HEK293 (cell line): ENCODE measurements around the gene ZNF428.

ENCODE experiments used
- CTCF ChIP-seq: fragments of 450-650 bp; formaldehyde crosslinking; IDR thresholded peaks from 2 replicates; pipeline ENCODE4 v1.5.1; 2016; ENCODE audit warnings: missing biosample characterization, missing genetic modification characterization
- HOXD13 ChIP-seq: sonication (generic); formaldehyde crosslinking; IDR thresholded peaks from 2 replicates; pipeline ENCODE4 v1.8.0; 2022; ENCODE audit warnings: missing genetic modification reagents, borderline replicate concordance
- KLF8 ChIP-seq: fragments of 450-650 bp; formaldehyde crosslinking; IDR thresholded peaks from 2 replicates; pipeline ENCODE4 v1.5.1; 2016; ENCODE audit warnings: missing biosample characterization, missing genetic modification characterization
- PRDM10 ChIP-seq: fragments of 450-650 bp; formaldehyde crosslinking; IDR thresholded peaks from 2 replicates; pipeline ENCODE4 v1.5.1; 2016; ENCODE audit warnings: missing biosample characterization, missing genetic modification characterization
- ZBTB7A ChIP-seq: fragments of 450-650 bp; formaldehyde crosslinking; IDR thresholded peaks from 2 replicates; pipeline ENCODE4 v1.5.1; 2016; ENCODE audit warnings: low read depth, missing biosample characterization, missing genetic modification characterization
- ZBTB8A ChIP-seq: fragments of 450-650 bp; formaldehyde crosslinking; IDR thresholded peaks from 2 replicates; pipeline ENCODE4 v1.5.1; 2016; ENCODE audit warnings: missing biosample characterization, missing genetic modification characterization
- ZFP37 ChIP-seq: fragments of 450-650 bp; formaldehyde crosslinking; IDR thresholded peaks from 2 replicates; pipeline ENCODE4 v1.5.1; 2016; ENCODE audit warnings: missing biosample characterization, missing genetic modification characterization
- ZNF184 ChIP-seq: fragments of 450-650 bp; IDR thresholded peaks from 2 replicates; pipeline ENCODE4 v1.5.1; 2018; ENCODE audit warnings: missing biosample characterization, mild to moderate bottlenecking, missing genetic modification characterization
- ZNF2 ChIP-seq: fragments of 450-650 bp; formaldehyde crosslinking; IDR thresholded peaks from 2 replicates; pipeline ENCODE4 v1.5.1; 2016; ENCODE audit warnings: missing biosample characterization, missing genetic modification characterization
- ZNF221 ChIP-seq: fragments of 450-650 bp; formaldehyde crosslinking; IDR thresholded peaks from 2 replicates; pipeline ENCODE4 v1.5.1; 2017; ENCODE audit warnings: missing biosample characterization, missing genetic modification characterization, borderline replicate concordance
- ZNF24 ChIP-seq: fragments of 450-650 bp; formaldehyde crosslinking; IDR thresholded peaks from 2 replicates; pipeline ENCODE4 v1.5.1; 2016; ENCODE audit warnings: missing biosample characterization, missing genetic modification characterization
- ZNF292 ChIP-seq: fragments of 450-650 bp; formaldehyde crosslinking; IDR thresholded peaks from 2 replicates; pipeline ENCODE4 v1.5.1; 2016; ENCODE audit warnings: low read depth, missing biosample characterization, missing genetic modification characterization, borderline replicate concordance
- ZNF394 ChIP-seq: fragments of 450-650 bp; formaldehyde crosslinking; IDR thresholded peaks from 2 replicates; pipeline ENCODE4 v1.5.1; 2016; ENCODE audit warnings: missing biosample characterization, missing genetic modification characterization, mild to moderate bottlenecking, moderate library complexity, borderline replicate concordance
- ZNF416 ChIP-seq: fragments of 450-650 bp; formaldehyde crosslinking; IDR thresholded peaks from 2 replicates; pipeline ENCODE4 v1.5.1; 2016; ENCODE audit warnings: missing biosample characterization, missing genetic modification characterization
- ZNF48 ChIP-seq: fragments of 450-650 bp; formaldehyde crosslinking; IDR thresholded peaks from 2 replicates; pipeline ENCODE4 v1.5.1; 2016; ENCODE audit warnings: missing biosample characterization, missing genetic modification characterization
- ZNF558 ChIP-seq: fragments of 450-650 bp; formaldehyde crosslinking; IDR thresholded peaks from 2 replicates; pipeline ENCODE4 v1.5.1; 2016; ENCODE audit warnings: missing biosample characterization, missing genetic modification characterization
- ZNF571 ChIP-seq: fragments of 450-650 bp; formaldehyde crosslinking; IDR thresholded peaks from 2 replicates; pipeline ENCODE4 v1.5.0; 2017; ENCODE audit warnings: missing biosample characterization, missing genetic modification characterization
- ZNF585B ChIP-seq: fragments of 450-650 bp; formaldehyde crosslinking; IDR thresholded peaks from 2 replicates; pipeline ENCODE4 v1.5.1; 2016; ENCODE audit warnings: missing biosample characterization, missing genetic modification characterization
- ZNF791 ChIP-seq: fragments of 450-650 bp; formaldehyde crosslinking; IDR thresholded peaks from 2 replicates; pipeline ENCODE4 v1.5.1; 2016; ENCODE audit warnings: missing biosample characterization, missing genetic modification characterization
- ZSCAN4 ChIP-seq: fragments of 450-650 bp; formaldehyde crosslinking; IDR thresholded peaks from 2 replicates; pipeline ENCODE4 v1.5.1; 2017; ENCODE audit warnings: missing biosample characterization, missing genetic modification characterization
- TF ChIP-seq, protein P1 (sequence below): fragments of 450-650 bp; formaldehyde crosslinking; IDR thresholded peaks from 2 replicates; pipeline ENCODE4 v1.5.1; 2016; ENCODE audit warnings: missing biosample characterization, missing genetic modification characterization
- TF ChIP-seq, protein P2 (sequence below): fragments of 450-650 bp; formaldehyde crosslinking; IDR thresholded peaks from 2 replicates; pipeline ENCODE4 v1.5.1; 2016; ENCODE audit warnings: missing biosample characterization, missing genetic modification characterization
- TF ChIP-seq, protein P3 (sequence below): fragments of 450-650 bp; formaldehyde crosslinking; conservative IDR thresholded peaks from 2 replicates; pipeline ENCODE4 v1.5.1; 2016; ENCODE audit warnings: low read depth, missing biosample characterization, missing genetic modification characterization
- TF ChIP-seq, protein P4 (sequence below): fragments of 450-650 bp; formaldehyde crosslinking; IDR thresholded peaks from 2 replicates; pipeline ENCODE4 v1.5.1; 2017; ENCODE audit warnings: missing biosample characterization, mild to moderate bottlenecking, missing genetic modification characterization, moderate library complexity

Gene ZNF428

DNA sequence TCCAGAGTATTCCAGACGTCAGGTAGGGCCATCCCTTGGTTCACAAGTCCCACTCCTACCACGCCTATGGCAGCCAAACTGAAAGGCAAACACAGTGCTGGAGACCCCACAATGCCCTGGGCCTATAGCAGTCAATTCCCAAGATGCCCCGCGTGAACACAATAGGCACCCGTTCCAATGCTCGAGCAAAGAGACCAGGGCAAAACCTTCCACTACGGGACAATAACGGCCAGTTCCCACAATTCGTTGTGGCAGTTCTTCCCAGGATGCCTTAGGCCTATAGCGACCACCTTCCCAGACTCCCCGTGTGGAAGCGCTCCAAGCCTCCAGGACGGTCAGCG lies 538 bp downstream of the ZNF428 start (continued):
- TF ChIP-seq ZNF48 (tag by site-specific recombination), result no peak
- no peak; the same call in 1 of the 2 replicates for TF ChIP-seq CTCF (tag by site-specific recombination)
- peak; percentile 63; the same call in 1 of the 2 replicates for TF ChIP-seq ZSCAN4
- TF ChIP-seq ZNF558 (tag by site-specific recombination), result no peak
- 0 out of 2 replicates have a peak, but pooled peaks have one; percentile 88 for TF ChIP-seq ZNF24
- TF ChIP-seq KLF8 (tag by site-specific recombination), result no peak
- TF ChIP-seq ZNF292, result no peak
- TF ChIP-seq, protein P1, sequence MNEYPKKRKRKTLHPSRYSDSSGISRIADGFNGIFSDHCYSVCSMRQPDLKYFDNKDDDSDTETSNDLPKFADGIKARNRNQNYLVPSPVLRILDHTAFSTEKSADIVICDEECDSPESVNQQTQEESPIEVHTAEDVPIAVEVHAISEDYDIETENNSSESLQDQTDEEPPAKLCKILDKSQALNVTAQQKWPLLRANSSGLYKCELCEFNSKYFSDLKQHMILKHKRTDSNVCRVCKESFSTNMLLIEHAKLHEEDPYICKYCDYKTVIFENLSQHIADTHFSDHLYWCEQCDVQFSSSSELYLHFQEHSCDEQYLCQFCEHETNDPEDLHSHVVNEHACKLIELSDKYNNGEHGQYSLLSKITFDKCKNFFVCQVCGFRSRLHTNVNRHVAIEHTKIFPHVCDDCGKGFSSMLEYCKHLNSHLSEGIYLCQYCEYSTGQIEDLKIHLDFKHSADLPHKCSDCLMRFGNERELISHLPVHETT (tag by site-specific recombination), result no peak
- no peak for TF ChIP-seq ZBTB8A (tag by site-specific recombination)
- TF ChIP-seq, protein P2, sequence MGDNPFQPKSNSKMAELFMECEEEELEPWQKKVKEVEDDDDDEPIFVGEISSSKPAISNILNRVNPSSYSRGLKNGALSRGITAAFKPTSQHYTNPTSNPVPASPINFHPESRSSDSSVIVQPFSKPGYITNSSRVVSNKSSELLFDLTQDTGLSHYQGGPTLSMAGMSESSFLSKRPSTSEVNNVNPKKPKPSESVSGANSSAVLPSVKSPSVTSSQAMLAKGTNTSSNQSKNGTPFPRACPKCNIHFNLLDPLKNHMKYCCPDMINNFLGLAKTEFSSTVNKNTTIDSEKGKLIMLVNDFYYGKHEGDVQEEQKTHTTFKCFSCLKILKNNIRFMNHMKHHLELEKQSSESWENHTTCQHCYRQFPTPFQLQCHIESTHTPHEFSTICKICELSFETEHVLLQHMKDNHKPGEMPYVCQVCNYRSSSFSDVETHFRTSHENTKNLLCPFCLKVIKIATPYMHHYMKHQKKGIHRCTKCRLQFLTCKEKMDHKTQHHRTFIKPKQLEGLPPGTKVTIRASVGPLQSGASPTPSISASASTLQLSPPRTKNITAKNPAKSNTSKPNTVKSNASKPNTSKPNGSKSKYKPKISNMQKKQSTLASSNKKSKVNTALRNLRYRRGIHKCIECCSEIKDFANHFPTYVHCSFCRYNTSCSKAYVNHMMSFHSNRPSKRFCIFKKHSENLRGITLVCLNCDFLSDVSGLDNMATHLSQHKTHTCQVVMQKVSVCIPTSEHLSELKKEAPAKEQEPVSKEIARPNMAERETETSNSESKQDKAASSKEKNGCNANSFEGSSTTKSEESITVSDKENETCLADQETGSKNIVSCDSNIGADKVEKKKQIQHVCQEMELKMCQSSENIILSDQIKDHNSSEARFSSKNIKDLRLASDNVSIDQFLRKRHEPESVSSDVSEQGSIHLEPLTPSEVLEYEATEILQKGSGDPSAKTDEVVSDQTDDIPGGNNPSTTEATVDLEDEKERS (tag by site-specific recombination), result peak; percentile 87
- TF ChIP-seq ZNF394 (tag by site-specific recombination), result peak; percentile 53; the same call in 1 of the 2 replicates
- TF ChIP-seq ZNF184, result no peak
- TF ChIP-seq, protein P3, sequence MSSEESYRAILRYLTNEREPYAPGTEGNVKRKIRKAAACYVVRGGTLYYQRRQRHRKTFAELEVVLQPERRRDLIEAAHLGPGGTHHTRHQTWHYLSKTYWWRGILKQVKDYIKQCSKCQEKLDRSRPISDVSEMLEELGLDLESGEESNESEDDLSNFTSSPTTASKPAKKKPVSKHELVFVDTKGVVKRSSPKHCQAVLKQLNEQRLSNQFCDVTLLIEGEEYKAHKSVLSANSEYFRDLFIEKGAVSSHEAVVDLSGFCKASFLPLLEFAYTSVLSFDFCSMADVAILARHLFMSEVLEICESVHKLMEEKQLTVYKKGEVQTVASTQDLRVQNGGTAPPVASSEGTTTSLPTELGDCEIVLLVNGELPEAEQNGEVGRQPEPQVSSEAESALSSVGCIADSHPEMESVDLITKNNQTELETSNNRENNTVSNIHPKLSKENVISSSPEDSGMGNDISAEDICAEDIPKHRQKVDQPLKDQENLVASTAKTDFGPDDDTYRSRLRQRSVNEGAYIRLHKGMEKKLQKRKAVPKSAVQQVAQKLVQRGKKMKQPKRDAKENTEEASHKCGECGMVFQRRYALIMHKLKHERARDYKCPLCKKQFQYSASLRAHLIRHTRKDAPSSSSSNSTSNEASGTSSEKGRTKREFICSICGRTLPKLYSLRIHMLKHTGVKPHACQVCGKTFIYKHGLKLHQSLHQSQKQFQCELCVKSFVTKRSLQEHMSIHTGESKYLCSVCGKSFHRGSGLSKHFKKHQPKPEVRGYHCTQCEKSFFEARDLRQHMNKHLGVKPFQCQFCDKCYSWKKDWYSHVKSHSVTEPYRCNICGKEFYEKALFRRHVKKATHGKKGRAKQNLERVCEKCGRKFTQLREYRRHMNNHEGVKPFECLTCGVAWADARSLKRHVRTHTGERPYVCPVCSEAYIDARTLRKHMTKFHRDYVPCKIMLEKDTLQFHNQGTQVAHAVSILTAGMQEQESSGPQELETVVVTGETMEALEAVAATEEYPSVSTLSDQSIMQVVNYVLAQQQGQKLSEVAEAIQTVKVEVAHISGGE (tag by site-specific recombination), result no peak
- no peak; the same call in 1 of the 2 replicates for TF ChIP-seq ZNF221 (tag by site-specific recombination)
- peak; percentile 97 for TF ChIP-seq ZFP37 (tag by site-specific recombination)
- no peak for TF ChIP-seq ZNF416 (tag by site-specific recombination)
- TF ChIP-seq, protein P4, sequence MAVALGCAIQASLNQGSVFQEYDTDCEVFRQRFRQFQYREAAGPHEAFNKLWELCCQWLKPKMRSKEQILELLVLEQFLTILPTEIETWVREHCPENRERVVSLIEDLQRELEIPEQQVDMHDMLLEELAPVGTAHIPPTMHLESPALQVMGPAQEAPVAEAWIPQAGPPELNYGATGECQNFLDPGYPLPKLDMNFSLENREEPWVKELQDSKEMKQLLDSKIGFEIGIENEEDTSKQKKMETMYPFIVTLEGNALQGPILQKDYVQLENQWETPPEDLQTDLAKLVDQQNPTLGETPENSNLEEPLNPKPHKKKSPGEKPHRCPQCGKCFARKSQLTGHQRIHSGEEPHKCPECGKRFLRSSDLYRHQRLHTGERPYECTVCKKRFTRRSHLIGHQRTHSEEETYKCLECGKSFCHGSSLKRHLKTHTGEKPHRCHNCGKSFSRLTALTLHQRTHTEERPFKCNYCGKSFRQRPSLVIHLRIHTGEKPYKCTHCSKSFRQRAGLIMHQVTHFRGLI (tag by site-specific recombination), result no peak; the same call in 1 of the 2 replicates
- TF ChIP-seq ZNF585B (tag by site-specific recombination), result no peak
- peak; percentile 92; the same call in 1 of the 2 replicates for TF ChIP-seq ZNF2 (tag by site-specific recombination)
- TF ChIP-seq HOXD13 (CRISPR knock-in tag), result no peak
- no peak for TF ChIP-seq ZBTB7A
- no peak for TF ChIP-seq ZNF571
- no peak for TF ChIP-seq ZNF791
- TF ChIP-seq PRDM10, result no peak
